ENCODE results near the gene CERK.

CERK gene

DNA sequence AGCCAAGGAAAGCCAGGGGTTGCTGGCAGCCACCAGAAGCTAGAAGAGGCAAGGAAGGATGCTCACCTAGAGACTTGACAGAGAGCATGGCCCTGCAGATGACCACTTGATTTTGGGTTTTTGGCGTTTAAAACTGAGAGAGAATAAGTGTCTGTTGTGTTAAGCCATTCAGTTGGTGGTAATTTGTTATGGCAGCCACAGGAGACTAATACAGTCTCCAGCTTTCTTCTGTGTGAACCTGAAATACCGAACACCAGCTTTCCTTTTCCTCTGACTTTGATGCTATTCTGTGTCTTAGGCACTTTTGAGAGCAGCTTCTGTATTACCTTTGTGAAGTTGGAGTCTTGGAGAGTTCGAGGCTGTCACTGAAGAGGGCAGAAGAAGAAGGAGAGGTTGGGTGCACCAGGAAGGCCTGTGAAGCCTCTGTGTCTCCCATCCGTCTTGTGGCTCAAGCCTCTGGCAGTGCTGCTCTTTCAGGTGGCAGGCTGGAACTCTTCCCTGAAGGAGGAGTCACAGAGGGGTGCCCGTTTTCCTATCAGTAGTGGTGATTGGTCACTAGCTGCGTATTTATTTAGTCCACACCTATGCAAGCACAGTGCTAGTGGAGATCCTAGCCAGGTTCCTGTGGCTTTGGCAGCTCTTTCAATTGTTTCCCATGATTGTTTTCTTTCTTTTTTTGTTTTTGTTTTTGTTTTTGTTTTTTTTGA, 26.9 kb upstream of the CERK start:
- no peak for DNase-seq (ENCODE audit: low read depth, low spot score)

DNA sequence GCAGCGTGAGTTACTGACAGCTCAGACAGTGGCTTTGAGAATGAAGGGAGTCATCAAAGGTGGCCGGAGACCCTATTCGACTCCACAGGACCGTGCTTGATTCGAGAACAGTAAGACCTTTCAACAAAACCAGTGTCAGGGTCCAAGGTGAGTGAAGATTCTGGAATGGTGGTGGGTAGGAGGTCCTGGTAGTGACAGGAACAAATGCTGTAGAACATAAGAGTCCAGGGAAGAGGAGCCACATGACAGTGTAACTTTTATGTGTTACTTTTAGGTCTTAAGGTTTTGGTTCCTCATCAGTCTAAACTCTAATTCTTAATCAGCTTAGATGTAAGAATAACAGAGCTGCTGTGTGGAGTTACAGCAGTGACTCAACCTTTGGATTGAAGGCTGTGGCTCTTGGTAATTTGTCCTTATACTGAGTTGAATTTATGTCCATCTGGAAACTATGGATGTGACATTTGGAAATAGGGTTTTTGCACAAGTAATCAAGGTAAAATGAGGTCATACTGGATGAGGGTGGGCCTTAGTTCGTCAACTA, 26.2 kb upstream of the CERK start:
- no peak for DNase-seq (ENCODE audit: low read depth, low spot score)

DNA sequence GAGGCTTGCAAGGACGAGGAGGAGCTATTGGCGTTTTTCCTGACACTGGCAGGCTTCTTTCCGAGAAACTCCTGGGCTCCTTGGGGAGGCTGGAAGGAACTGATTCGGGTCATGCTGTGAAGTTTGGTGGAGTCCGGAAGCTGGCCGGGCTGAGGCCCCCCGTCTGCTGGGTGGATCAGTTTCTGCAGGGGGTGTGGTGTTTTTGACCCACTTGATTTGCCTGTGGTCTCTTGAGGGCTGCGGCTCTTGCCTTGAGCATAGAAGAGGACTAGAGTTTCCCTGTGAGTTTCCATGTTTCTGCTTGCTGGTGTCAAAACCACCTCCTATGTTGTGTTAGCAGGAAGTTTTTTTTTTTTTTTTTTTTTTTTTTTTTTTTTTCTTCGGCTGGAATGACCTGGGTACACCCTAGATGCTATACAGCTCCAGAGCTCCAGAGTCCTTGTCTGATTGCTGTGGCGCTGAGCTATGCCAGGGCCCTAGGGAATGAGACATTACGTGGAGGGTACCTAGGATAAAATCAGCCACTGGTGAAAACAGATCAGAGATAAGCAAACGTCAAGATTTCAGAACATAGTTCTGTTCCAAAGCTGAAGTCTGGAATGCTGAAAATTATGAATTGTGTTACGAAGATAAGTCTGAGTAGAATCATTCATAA, 25.1 kb upstream of the CERK start:
- DNase-seq (ENCODE audit: low read depth, low spot score) = no peak

DNA sequence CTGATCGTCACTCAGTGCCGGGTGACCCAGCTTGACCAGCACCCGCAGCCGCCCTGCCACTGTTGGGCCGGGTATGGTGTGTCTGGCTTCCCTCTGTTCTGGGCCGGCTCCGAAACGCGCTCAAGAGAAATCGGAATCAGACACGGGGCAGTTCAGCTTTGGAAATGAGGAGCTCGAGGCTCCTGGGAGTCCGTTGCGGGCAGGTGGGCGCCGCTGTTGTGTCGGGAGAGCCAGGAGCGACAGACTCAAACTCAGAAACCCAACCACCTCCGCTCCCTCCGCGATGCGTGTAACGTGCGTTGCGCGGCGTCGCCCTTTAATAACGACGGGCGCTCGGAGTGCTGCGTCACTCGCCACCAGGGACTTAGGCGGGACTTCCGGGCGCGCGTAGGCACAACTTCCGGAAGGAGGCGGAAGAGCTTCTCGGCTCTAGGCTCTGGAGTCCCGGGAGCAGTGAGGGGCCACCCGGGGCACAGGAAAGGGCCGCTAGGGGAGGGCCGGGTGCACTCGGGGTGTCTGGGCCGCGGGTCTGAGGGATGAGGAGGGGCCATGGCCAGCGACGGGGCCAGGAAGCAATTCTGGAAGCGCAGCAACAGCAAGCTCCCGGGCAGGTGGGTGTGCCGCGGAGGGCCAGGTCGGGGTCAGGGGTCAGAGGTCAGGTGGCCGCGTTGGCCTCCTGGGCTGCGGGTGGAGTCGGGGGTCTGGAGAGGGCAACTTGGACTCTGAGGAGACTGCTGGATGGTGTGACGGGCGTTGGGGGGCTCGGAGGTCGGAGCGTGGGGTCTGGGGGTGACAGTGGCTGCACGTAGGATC, 24.4 kb upstream of the CERK start, which contains the start of gene TBC1D22A:
TBC1D22A (plus strand) TSS at position 413 of the 813 bp plus-strand sequence; CDS start at position 550, 137 bp downstream.
- DNase-seq (ENCODE audit: low read depth, low spot score) = peak; percentile 97

DNA sequence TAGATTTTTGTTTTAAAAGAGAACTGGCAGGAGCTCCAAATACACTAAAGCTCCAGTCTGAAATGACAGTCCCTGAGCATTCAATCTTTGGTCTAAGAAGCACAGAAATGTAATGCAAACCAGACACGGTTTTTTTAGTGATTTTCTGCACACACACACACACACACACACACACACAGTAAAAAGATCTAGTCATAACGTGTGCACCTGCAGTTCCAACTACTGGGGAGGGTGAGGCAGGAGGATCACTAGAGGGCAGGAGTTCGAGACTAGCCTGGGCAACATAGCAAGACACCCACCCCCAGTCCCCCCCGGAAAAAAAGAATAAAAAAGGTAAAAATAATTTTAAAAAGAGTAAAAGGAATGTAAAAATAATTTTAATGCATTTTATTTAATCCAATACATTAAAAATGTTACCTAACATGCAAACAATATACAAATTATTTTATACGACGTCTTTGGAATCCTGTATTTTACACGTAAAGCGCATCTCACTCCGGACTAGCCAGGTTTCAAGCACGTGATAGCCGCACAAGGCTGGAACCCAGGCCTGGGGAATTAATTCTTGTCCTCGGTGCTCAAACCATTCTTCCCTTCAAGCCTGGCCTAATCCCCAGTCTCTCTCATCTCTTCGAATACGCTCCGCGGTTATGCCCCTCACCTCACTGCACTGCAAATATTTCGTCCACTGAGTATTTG, 23.6 kb upstream of the CERK start:
- no peak for DNase-seq (ENCODE audit: low read depth, low spot score)

DNA sequence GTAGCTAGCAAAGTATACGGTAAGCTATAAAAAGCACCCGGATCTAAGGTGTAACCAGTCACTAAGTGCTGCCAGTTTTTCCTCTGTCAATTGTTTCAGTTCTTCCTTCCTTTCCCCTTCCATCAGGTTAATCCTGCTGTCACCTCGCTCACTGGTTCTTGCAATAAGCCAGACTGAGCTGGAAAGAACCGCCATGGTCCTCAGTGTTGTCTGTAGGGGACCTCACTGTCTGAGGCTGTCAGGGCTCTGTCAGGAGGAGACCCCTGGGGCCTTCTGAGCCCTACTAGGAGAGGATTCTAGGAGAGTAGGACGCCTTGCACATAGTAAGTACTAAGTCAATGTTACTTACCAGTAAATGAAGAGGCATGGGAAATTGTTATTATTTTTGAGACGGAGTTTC, 23.0 kb upstream of the CERK start:
- DNase-seq (ENCODE audit: low read depth, low spot score) = no peak

DNA sequence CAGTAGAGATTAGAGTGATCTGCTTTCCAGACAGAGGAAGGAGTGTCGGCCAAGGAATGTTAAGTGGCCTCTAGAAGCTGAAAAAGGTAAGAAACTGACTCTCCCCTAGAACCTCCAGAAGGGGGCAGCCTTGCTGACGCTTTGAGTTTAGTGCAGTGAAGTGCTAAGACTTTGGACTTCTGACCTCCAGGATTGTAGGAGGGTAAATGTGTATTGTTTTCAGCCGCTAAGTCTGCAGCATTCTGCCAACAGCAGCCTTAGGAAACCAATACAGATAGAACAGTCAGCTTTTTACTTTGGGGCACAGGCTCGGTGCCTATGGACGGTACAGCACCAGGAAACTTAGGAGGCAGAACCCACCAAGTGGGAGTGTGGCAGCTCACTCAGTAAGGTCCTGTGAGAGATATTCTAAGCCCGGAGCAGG, 20.8 kb upstream of the CERK start:
- DNase-seq (ENCODE audit: low read depth, low spot score) = peak; percentile 91

DNA sequence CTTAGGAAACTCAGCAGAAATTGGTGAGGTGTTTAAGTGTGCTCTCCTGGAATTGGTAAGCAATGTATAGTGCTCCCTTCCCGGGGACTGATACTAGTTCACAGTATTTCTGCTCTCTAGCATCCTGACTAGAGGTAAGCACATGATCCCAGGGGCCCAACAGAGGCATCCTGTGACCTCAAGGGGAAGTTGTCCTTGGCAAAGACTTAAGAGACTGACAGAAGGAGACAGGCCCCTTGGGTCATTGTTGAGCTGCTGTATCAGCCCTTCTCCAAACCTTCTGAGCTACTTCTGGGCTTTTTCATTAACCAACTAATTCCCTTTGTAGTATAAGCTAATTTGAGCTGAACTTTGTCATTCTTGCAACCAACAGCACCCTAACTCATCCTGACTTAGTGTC, 20.1 kb upstream of the CERK start:
- DNase-seq (ENCODE audit: low read depth, low spot score) = no peak

DNA sequence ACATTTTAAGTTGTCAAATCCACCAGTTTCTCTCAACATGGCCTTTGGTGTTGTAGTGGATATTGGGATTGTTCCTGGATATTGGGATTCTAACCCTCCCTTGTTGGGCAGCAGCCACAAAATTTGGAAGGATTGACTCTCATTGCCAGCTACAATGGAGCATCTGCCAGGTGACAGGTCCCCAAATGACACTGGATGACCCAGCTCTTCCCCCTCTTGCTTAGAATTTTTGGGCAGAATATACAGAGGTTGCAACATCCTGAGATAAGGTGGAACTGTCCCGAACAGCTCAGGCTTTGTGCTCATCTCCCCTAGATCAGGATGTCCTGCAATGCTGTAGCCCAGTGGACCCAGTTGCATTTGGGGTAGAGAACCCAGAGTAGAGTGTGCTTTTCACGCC, 19.1 kb upstream of the CERK start:
- no peak for DNase-seq (ENCODE audit: low read depth, low spot score)

DNA sequence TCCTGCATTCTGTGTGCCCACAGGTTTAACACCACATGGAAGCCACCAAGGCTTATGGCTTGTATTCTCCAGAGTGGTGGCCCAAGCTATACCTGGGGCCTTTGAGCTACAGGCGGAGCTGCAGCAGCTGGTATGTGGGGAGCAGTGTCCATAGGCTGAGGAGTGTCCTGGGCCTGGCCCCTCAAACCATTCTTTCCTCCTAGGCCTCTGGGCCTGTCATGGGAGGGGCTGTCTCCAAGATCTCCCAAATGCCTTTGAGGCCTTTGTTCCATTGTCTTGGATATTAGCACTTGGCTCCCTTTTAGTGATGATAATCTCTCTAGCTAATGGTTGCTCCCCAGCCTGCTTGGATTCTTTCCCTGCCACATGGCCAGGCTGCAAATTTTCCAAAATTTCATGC, 18.0 kb upstream of the CERK start:
- no peak for DNase-seq (ENCODE audit: low read depth, low spot score)

DNA sequence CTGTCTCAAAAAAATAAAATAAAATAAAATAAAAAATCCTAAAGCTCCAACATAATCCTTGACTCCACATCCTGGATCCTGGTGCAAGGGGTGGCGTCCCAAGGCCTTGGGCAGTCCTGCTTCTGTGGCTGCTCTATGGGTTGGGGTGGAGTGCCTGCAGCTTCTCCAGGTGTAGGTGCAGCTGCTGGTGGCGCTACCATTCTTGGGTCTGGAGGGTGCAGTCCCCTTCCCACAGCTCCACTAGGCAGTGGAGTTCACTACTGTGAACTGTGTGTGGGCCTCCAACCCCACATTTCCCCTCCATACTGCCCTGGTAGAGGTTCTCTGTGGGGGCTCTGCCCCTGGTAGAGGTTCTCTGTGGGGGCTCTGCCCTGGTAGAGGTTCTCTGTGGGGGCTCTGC, 17.5 kb upstream of the CERK start:
- DNase-seq (ENCODE audit: low read depth, low spot score) = no peak

DNA sequence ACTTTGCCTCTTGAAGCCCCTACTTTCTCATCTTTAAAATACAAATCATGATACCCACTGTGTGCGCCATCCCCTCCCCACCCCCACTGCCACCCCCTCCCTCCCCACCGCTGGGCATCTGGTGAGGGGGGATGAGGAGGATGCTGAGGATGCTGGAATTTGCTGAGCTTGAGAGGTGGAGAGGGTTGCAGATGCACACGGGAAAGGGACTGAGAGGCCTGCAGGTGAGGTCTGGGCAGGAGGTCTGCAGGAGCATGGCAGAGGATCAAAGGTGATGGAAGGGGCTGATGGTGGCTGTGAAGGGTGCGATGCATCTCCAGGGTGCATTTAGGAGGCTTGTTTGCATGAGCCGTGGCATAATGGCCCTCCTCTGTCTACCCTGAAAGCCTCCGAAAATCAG, 16.8 kb upstream of the CERK start:
- no peak for DNase-seq (ENCODE audit: low read depth, low spot score)

DNA sequence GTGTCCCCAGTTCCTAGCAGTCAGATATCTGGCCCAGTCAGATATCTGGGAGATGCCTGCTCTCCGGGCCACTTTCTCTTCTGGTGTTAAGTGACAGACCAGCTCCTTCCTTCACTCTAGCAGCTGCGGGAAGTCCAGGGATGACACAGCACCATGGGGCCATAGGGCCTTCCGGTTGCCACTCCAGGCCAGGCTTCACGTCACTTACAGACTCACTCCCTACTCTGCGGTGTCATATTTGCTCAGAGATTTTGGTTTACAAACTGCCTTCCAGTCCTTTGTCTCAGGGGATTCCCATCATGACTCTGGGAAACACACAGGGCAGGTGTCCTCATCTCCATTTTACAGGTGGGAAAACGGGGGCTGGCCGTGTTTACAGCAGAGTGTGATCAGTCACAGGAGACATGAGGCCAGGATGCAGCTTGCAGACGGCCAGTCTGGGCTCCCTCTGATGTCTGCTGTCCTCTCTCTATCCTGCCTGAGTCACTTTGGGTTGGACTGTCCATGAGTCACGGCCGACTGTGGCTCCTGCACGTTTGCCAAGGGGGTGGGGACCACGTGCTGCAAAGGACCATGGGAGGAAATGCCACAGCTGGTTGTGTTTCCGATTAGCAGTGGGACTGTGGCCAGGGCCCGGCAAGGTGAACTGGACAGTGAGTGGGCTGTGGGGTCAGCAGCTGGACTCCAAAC, 16.2 kb upstream of the CERK start:
- no peak for DNase-seq (ENCODE audit: low read depth, low spot score)

DNA sequence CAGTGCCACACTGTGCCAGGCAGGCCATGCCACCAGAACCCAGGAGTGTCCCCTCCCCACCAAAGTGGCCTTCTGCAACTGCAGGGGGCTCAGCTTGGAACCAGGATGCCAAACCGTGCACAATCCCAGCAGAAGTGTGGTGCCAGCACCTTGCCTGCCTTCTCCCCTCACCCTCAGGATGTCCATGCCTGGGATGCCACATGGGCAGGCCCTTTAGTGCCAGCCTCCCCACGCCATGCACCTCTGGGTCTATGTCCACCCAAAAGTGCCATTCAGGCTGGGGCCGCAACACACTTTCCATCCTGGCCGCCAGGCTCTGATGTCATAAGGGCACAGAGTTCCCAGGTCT, 15.7 kb upstream of the CERK start:
- DNase-seq (ENCODE audit: low read depth, low spot score) = no peak

DNA sequence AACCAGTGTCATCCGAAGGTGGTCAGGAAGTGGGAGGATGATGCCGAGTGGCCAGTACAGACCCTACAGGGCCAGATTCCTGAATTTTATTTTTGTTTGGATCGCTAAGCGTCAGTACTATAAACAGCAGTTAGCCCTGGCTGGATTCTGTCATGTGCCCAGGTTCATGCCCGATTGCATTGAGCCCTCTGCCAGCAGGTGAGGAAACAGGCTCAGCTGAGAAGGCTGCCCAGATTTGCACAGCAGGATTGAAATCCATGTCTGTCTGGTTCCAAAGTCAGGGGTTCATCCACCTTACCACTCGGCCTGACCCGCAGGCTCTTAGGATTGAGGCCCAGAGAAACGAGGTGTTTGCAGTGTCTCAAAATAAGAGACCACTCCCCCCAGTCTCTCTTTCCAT, 15.3 kb upstream of the CERK start:
- no peak for DNase-seq (ENCODE audit: low read depth, low spot score)

DNA sequence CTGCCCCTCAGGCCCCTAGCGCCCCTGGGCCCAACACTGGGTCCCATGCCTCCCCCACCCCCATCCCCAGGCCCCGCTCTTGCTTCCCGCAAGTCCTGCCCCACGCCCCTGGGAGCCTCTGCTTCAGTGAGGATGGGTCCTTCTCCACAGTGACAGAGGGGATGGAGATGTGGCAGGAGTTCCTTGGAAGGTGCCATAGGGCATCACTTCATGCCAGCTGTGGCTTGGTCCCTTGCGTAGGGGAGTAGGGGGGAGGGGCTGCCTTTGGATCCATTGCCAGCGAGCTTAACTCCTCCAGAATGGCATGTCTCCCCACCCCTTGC, 14.9 kb upstream of the CERK start:
- DNase-seq (ENCODE audit: low read depth, low spot score) = no peak

DNA sequence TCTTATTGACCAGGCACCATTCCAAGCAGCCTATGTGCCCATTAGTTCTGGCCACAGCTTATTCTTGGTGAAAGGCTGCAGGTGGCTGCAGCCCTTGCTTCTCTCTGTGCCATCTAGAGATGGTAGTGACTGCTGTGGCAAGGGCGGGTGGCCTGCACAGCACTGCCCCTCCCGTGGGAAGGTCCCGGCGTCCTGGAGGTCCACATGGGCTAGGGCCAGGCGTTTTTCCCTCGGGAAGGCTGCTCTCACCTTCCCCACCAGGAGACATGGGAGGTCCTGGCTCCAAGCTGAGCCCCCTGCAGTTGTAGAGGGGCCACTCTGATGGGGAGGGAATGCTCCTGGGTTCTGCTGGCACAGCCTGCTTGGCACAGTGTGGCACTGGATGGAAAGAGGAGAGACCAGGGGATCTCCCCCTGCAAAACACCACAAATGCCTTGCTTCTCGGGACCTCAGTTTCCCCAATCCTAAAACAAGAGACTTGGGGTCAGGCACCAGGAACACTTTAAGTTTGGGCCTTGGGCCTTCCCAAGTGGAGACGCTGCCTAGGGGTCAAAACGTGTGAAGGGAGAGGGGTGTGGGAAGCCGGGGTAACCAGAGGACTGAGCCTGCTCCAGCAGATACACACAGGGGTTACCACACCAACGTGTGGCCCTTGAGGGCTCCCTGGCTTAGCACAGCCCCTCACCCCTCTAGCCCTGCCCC, 14.4 kb upstream of the CERK start:
- DNase-seq (ENCODE audit: low read depth, low spot score) = no peak

DNA sequence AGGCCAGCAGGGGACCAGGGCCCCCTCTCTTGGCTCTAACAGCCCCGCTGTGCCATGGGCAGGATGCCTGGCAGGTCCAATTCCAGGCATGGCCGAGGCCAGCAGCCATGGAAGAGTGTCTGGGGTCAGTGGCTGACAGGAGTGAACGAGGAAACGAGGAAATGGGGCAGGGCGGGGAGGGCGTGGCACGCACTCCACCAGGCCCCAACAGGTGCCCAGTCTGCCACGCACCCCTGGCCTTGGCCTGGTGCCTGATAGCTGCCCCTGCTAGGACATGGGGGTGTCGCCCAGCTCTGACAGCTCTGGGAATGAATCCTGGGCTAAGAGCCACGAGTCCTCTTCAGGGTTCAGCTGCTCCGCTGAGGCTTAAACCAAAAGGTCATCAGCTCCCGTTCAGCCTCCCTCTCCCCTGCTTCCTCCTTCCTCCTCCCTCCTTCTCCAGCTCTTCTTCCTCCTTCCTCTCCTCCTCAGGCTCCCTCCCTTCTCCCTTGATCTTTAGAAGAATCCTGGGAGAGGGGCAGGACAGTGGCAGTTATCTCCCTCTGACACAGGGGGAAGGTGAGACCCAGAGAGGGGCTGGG, 12.9 kb upstream of the CERK start:
- no peak for DNase-seq (ENCODE audit: low read depth, low spot score)

DNA sequence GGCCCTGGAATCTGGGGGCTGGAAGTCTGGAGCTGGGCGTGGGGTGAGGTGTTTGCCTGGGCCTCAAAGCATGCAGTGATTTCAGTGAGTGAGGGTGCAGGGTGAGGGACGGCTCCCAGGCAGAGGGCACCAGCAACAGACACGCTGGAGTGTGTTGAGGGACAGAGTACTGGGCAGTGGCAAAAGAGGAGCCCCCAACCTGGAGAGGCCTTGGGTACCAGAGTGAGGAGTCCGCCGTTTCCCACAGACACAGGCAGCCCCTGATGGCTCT, 12.4 kb upstream of the CERK start:
- no peak for DNase-seq (ENCODE audit: low read depth, low spot score)

DNA sequence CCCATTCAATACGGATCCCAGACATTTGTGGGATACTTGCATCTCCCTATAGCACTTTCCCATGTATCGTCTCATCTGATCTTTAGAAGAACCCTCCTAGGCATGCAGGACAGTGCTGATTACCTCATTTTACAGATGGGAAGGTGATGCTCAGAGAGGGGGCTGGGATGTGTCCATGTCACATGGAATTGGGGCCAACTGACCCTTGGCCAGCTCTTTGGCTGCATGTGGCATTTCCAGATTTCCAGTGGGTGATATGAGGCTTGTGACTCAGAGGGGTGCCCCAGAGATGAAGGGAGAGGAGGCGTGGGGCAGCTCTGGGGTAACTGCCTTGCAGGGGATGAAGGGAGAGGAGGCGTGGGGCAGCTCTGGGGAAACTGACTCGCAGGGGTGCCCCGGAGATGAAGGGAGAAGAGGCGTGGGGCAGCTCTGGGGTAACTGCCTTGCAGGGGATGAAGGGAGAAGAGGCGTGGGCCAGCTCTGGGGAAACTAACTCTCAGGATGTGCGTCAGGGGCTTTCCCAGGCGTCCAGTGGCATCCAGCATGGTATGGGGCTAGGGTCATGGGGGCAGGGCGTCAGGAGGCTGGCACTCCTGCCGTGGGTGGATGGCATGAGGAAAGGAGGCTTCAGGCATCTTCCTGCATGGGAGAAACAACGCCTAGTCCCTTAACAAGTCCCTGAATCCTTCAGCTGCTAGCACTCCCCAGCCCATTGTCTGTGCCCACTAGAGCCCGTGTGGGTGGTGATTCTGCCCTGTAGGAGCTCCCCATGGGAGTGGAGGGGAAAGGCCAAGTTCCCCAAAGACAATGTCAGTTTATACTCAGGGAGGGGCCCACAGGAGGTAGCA, 11.9 kb upstream of the CERK start:
- DNase-seq (ENCODE audit: low read depth, low spot score) = no peak

Data from ELF-1 (cell line).